ENCODE results near the gene CLINT1.
"Not testable (repeated sequence)": the region's sequence is repeated elsewhere in the genome, so short reads cannot be mapped to it uniquely, and the experiment has no call there.

The CLINT1 gene

GRCh38 chr5:157862183-157862851 lies 3.4 kb upstream of the CLINT1 start:
- DNase-seq (ENCODE audit: low read depth), result no peak

- DNase-seq (ENCODE audit: low read depth), result no peak
These were observed 2.2 kb upstream of the CLINT1 start for GRCh38 chr5:157860898-157861890.

GRCh38 chr5:157859227-157859575 lies 256 bp upstream of the CLINT1 start:
- no peak for DNase-seq (ENCODE audit: low read depth)

GRCh38 chr5:157857816-157858526 lies 974 bp downstream of the CLINT1 start:
- DNase-seq (ENCODE audit: low read depth), result no peak

- no peak for DNase-seq (ENCODE audit: low read depth)
These were observed 3.4 kb downstream of the CLINT1 start for GRCh38 chr5:157855404-157855994.

GRCh38 chr5:157853365-157853764 lies 5.6 kb downstream of the CLINT1 start:
- DNase-seq (ENCODE audit: low read depth), result not testable (repeated sequence)

GRCh38 chr5:157845914-157846598 lies 12.9 kb downstream of the CLINT1 start:
- no peak for DNase-seq (ENCODE audit: low read depth)

GRCh38 chr5:157842787-157843186 lies 16.2 kb downstream of the CLINT1 start:
- no peak for DNase-seq (ENCODE audit: low read depth)

GRCh38 chr5:157842185-157842584 lies 16.8 kb downstream of the CLINT1 start:
- DNase-seq (ENCODE audit: low read depth), result no peak

GRCh38 chr5:157839157-157839795 lies 19.7 kb downstream of the CLINT1 start:
- DNase-seq (ENCODE audit: low read depth), result no peak

- DNase-seq (ENCODE audit: low read depth), result no peak
These were observed 22.7 kb downstream of the CLINT1 start for GRCh38 chr5:157836121-157836753.

- DNase-seq (ENCODE audit: low read depth), result no peak
These were observed 23.9 kb downstream of the CLINT1 start for GRCh38 chr5:157835041-157835440.

- no peak for DNase-seq (ENCODE audit: low read depth)
These were observed 29.9 kb downstream of the CLINT1 start for GRCh38 chr5:157828944-157829639.

GRCh38 chr5:157828105-157828943 lies 30.6 kb downstream of the CLINT1 start:
- no peak for DNase-seq (ENCODE audit: low read depth)

- no peak for DNase-seq (ENCODE audit: low read depth)
These were observed 31.5 kb downstream of the CLINT1 start for GRCh38 chr5:157827423-157827822.

GRCh38 chr5:157823655-157824054 lies 35.3 kb downstream of the CLINT1 start:
- DNase-seq (ENCODE audit: low read depth), result no peak

- no peak for DNase-seq (ENCODE audit: low read depth)
These were observed 36.9 kb downstream of the CLINT1 start for GRCh38 chr5:157821822-157822622.

GRCh38 chr5:157821405-157821804 lies 37.5 kb downstream of the CLINT1 start:
- no peak for DNase-seq (ENCODE audit: low read depth)

All from HS-5 (cell line).